Activated CD4-positive, alpha-beta T cell treated with anti-CD3 and anti-CD28 coated beads, Interleukin-2, amount 50 U/mL, for 4 hours (primary cell): Measurements from ENCODE around the gene RELN.

Source experiments
- DNase-seq, 2 experiments: peaks; one replicate each; pipeline ENCODE4 v3.0.0-alpha.2; 2020

Gene RELN

DNA sequence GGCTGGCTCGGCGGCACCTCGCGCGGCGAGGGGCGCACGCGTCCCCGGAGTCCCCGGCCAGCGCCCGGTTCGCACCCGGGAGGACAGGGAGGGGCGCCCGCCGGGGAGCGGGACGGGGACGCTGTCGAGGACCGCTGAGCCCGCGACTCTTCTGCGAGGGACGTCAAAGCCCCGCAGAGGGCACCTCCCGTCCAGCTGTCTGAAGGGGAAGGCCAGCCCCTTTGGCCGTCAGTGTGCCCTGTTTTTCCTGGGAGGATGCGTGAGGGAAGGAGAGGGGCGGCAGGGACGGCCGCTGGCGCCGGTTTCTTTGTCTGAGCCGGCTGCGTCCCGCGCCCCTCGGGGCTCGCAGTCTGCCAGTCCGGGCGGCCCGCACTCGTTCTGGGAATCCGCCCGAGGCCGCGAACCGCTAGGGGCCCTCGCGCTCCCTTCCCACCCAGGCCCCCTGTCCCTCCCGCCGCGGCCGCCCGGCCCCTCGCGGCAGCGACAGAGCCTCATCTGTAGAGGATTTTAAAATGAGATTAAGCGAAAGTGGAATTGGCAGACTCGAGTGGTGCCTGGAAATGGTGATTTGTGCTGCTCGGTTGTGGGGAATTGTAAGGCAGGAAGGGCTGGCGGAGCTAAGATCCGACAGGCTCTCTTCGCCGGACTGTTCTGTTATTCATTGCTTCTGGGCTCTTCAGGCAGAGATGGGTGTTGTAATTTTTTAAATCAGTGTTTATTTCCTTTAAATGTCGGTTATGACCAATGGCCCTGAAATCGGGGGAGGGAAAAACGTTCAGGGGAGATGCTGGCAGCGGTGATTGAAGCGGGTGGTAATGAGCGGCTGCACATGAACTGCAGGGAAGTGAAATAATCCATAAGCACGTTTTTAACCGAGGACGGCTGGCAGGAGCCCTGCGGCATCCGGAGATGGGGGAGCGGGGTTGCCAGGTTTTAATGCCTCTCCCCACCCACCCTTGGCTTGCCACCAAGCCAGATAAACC, 618 bp upstream of the RELN start:
- no peak for DNase-seq

DNA sequence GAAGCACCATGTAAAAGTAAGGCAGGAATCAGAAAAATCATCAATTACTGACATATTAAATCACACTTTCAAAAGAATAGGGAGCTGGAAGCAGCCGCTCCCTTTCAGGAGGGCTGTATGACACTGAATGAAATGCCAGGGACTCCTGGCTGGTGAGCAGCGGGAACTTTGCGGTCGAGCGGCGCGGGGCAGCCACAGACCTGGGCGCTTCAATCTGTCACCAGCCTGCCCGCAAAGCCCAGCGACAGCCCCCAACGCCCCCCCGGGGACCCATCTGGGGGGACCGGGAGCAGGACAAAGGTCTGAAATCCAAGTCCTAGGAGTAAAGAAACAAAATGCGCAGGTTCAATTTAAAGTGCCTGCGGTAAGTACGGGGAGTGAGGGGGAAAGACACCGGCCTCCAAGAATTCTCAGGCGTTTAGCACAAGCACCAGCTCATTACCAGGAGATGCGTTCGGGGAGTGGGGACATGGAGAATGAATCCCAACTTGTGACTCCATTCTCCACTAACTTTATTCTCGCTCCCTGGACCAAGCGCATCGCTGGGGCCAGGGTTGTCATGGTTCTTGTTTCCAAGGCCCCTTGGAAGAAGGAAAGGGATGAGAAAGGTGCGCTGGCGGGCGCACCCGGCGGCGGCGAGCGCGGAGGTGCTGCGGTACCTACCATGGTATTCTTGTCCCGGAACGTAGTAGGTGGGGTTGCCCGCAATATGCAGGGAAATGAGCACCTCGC, 824 bp downstream of the RELN start:
- DNase-seq = no peak

DNA sequence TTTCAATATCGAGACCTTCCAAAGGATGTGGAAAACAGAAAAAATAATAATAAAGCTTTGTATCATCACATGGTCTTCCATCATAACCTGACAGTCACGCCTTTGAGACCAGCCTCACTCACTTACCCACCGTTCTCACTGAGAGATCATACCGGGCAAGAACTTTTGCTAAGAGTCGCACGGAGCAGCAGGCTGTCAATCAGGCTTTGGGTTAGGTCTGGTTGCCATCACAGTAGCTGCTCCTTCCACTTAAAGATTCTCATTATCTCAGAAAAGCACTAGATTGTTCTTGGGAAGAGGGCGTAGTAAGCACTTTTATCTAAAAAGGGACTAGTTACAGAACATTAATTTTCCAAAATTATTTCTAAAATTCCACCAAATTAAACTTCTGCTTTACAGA, 2.0 kb downstream of the RELN start:
- no peak for DNase-seq

DNA sequence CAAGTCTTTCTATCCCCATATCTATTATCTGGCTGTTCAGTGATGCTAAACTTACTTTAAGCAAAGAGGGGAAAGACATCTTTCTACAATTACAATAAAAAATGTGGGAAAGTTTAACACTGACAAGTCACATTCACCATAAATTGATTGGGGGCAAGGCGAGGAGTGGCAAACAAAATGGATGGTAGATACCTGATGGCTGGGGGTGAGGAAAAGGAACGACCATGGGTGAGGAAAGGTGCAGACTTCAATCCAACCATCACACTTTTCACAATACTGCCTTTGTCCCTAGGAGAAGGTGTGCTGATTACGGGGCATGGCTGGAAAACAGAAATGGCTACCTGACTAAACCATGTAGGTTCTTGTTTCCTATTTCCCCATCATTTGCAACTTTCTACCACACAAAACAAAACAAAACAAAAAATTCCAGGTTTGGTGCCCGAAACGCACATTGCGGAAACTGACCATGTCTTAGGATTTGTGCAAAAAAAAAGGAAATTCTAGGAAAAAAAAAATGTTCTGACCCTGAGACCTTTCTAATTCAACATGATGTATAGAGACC, 3.8 kb downstream of the RELN start:
- no peak for DNase-seq

DNA sequence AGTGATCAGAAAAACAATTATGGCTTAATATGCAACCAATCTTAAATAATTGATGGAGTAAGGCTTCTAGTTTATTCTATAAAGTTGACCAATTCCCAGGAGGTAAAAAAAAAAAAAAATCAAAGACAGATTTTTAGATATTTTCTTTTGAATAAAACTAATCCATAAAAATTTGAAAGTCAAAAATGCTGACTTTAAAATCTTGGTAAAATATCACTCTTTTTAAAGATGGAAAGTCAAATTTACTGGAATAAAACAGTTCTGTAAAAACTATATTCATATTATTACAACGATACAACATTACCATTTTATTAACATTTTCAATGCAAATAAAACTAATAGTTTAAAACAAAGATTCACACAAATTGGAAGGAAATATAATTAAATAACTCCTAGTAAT, 5.4 kb downstream of the RELN start:
- no peak for DNase-seq

DNA sequence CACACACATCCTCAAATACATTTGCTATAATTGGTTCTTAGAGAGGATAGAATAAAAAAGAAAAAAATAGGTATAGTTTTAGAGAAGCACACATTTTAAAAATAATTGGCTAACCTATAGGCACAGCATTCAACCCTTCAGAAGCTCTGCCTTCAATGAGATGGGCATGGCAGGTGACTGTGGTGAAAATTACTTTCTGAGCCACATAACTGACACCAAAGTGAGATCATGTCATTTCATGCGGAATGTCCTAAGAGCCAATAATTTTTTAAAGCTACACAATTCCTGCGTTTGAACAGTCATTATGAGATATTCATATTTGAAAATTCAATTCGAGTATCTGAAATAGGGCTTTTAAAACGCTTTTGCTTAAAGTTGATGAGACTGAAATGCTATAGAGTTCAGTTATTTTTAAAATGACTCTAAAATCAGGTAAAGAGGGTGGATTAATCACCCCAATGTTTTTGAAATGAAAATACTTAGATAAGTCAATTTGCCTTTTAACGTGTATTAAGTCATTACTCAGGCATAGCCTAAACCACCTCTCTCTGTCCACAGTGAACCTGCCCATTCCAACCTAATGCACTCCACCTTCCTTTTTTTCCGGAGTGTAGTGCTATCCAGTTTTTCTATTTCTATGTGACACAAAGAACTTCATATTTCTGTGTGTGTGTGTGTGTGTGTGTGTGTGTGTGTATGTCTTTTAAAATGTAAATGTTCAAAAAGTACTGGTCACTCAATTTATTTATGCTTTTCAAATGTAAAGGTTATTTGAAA, 6.1 kb downstream of the RELN start:
- no peak for DNase-seq

DNA sequence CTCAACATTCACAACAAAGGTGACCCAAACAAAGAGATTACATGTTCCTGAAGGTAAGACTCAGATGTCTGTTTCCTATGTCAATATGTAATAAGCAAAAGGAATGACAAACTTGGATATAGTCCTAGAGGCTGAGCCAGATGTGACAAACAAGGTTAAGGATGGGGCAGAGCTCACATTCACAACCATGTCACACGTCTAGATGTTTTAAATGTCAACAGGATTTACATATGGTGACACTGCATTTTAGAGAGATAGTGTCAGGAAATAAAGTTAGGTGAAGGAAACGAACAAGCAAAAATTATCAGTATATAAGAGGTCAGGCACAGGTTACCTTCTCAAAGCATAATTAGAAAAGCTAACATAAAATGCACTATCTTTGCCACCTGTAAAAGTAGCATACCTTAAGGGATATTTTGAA, 8.4 kb downstream of the RELN start:
- DNase-seq = no peak

DNA sequence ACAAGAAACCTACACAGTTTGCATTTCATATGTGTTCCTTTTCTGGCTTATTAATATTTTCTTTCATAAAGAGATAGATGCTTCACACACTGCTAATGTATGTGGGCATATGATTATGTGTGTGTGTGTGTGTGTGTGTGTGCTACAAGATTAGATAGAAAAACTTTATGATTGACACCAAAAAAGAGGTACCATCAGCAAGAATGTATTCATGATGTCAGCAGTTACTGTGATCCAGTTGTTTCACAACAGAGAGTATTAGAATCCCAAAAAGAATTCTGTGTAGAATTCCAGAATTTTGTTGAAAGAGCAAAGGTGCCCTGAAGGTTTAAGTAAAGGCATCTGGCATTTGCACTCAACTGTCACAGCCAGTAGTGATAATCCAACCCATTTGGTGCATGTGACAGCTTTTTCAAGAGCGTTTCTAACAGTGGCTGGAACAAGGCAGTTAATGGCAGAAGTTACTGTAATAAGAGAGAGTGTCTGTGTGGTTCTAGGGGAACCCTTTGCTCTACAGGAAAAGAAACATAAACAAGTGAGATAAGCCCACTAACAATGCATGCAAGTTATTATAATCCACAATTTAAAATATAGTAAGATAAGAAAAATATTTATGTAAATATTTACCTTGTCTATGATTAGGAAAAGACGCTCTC, 16.6 kb downstream of the RELN start:
- DNase-seq = no peak

DNA sequence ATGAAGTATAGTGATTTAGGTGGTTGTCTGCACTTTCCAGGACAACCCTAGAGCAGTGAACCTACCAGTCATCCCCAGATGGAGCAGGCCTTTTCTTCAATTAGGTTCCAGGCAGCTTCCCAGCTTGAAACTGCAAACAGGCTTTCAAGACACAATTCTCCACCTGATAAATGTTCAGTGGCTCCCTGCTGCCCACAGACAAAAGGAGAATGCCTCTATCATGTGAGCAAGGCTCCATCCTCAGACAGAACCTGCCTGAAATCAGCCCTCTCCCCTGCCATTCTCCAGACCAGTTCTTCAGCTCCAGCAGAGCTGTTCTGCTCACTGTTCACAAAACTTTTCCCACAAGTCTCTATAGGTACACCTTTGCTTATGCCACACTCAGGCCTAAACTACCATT, 22.1 kb downstream of the RELN start:
- no peak for DNase-seq

DNA sequence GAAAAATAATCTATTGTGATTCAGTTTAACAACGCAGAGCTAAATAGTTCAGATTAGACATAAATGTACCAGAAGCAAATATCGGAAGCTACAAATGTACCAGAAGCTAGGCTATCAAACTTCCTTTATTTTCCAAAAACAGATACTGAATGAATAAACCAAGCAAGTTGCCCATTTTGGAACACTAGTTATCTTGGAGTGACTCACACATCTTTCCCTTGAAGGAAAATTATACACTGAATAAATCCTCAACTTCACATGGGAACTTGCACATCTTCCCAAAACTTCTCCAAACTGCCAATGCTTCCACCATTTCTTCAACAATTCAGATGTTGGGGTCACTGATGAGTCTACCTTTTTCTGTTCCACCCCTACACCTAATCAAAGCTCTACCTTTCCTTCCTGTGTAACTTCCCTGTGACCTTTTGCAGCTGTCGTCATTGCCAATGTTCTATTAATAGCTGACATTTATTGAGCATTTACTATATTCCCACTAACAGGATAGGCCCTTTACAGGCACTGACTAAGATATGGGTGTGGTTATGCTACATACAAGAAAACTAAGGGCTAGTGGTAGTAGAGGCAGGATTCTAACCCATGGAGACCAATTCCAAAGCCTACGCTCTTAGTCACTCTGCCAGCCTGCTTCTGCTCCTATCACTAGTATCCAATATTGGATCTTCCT, 22.7 kb downstream of the RELN start:
- no peak for DNase-seq

DNA sequence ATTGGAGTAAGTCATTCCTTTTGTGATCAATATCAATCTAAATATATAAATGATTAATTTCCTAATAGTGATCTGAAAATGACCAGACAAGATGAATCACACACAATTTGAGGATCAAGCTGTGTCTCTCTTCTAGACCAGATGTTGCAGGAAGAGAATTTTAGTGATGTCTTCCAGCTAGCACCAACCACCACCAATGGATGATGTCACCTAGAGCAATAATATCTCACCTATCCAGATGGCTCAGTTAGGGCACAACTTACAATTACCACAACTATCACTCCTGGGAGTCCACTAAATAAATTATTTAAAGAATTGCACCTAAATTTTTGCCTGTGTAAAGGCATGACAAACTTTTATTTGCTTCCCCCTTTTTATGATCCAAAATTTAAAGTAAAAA, 25.2 kb downstream of the RELN start:
- DNase-seq = no peak

DNA sequence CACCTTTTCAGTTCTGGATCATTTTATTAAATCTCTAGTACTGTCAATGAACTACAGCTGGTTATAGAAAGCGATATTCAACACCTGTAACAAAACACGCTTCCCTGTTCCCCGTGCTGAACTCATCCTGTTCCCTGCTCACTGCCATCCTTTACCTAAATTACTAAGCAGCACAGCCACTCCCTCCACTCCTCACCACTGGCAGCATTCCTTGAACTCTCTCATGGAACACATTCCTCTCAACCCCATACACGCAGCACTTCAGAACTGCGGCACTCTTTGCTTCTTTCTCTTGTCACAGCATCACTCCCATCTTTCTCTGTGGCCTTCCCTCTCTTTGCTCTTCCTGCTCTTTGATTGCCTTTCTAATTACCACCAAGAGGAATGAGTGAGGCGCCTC, 27.4 kb downstream of the RELN start:
- DNase-seq = no peak

DNA sequence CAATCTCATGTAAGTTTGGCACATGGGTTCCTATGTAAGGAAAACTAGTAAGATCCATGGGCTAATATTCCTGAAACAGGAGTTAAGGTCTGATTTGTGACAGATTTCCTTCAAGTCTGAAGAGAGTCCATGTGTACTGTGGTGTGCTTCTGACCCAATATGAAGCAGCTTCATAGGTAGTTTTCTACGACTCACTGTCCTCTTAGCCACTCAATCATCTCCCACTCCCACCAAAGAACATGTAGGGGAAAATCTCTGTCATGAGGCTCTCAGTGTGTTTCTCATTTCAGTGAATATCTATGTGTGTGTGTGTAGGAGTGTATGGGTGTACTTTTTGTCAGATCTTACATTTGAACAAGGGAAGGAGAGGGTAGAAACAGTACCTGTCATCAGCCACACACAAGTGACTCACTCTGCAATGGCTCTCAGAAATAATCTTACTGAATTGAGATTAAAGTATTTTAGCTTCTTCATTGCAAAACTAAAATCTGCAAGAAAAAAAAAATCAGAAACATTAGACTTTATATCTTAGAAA, 31.1 kb downstream of the RELN start:
- no peak for DNase-seq

DNA sequence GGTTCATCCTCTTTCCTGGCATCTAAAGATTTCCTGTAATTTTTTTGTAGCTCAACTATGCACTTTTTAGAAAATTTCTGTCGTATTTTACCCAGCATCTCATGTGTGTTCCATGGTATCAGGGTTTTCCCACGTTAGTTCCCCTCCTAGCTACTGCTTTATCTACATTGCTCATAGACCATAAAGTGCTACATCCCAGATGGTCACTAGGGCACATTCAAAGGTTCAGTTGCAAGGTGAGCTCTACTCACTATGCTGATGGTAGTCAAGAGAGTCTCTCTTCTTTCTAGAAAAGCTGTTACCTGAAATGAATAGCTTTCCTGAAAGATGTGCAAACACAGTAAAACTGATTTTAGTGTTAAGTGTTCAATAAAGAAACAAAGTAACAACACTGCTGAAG, 33.5 kb downstream of the RELN start:
- no peak for DNase-seq

DNA sequence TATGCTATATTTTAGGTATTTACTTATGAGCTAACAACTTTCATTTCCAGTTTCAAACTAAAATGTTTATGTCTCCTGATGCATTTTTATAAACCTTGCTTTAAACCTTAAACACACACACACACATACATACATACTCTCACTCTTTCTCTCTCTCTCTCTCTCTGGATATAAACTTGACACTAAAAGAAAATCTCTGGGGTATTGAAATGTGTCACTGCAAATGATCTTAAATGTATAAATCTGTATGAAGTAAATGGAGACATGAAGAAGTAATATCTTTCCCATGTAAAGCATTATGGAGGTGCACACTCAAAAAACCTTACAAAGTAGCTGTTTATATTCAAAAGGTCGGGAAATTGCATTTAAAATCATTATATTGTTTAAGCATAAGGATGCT, 37.0 kb downstream of the RELN start:
- DNase-seq = no peak

DNA sequence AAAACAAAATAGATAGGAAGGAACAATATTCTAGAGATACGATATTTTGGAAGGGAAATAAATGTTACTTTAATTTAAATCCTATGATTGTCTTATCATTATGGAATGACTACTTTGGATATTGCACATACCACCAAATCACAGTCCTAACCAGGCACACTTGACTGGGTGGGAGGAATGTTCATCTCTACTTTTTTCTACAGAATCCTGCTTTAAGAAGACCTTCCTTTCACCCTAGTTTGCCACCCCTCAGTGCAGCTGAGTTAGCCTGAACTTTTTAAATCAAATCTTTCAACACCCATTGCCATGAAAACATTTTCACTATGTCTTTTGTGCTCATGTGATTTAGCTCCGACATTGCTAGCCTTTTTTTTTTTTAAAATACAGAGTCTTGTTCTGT, 38.1 kb downstream of the RELN start:
- DNase-seq = no peak

DNA sequence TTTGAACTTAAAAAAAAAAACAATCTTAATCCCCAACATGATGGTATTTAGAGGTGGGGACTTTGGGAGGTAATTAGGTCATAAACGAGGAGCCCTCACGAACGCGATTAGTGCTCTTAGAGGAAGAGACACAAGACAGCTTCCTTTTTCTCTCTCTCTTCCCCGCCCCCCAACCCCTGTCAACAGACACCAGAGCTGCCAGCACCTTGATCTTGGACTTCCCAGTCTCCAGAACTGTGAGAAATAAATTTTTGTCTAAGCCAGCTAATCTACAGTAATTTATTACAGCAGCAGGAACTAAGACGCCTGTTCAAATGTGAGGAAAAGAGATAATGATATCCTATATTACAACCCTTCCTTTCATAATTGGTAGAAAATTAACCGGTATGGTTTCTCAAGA, 40.1 kb downstream of the RELN start:
- DNase-seq = no peak

DNA sequence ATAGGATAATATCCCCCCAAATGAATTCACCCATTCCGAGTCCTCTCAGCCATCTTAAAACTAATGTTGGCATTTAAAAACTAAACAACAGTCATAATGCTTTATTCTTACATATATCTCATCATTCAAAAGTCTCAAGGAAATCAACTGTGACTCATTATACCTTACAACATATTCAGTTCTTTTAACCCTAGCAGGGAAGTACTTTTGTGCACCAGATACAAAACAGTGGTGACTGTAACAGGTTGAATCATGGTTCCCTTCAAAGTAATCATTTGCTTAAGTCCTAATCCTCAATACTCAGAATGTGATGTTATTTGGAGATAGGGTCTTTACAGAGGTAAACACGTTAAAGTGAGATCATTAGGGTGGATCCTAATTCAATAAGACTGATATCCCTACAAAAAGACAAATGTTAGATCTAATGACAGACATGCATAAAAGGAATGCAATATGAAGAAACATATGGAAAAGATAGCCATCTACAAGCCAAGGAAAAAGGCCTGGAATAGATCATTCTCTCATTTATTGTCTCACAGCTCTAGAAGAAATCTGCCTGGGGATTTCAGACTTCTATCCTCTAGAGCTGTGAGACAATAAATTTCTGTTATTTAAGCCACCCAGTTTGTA, 42.3 kb downstream of the RELN start:
- no peak for DNase-seq

DNA sequence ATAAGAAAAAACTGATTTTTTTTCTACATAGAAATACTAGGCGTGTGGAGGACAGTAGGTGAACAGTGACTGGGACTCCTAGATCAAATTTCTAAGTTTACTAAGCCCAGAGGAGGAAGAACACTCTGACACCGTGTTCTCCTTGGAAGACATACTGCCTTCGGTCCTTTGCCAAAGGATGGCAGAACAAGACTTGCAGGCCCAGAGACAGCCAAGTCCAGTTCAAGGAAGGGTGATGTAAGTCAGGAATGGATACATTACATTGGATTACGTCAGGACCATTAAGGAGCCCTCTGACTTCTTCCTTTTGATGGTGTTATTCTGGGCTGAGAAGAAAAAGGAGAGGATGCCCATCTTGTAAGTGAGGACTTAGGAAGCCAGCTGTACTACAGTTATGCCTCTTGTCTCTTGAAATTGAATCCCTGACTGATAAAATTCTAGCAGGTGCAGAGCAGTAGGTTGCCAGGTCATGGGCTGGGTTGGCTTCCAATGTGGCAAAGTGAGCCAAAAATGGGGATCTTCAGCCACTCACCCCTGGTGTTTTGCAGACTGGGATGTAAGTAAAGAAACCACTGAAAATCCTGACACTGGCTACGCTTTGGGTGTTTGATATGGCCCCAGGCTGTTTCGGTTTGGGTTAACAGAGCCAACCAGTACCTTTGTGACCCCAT, 45.1 kb downstream of the RELN start:
- no peak for DNase-seq

DNA sequence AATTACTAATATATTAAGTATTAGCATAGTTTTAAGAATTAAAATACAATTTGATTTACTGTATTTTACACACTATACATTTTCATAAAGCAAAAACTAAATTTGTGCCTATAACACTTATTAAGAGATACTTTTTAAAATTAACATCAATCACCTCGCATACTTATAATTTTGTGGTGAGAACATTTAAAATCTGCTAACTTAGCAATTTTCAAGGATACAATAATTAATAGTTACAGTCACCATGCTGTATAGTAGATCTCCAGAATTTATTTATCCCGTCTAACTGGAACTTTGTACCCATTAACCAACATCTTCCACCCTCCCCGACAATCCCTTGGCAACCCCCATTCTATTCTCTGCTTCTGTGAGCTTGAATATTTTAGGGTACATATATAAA, 47.5 kb downstream of the RELN start:
- no peak for DNase-seq
